ENCODE results near the gene MAP3K10. TPM values are rescaled to one million over a fixed set of nuclear protein-coding genes. Genes with fewer than 3 reads are reported as not detected.

MAP3K10 gene
- total RNA-seq, 1 donor from 2014 or later: 18.1 TPM

DNA sequence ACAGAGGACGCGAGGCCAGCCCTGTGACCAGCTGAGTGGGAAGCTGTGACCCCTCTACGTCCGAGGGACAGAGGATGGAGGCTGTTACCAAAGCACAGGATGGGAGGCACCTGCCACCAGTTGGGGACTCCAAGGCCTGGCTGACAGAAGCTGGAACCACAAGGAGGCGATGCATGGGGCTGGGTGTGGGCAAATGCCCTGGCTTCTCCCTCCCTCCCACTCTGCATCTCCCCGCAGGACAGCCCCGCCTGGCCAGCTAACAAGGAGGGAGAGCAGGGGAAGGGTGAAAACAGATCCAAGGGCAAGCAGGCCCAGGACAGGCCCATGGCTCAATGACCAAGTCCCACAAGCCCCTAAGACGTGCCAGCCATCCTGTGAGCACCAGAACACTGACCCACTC, 65.3 kb downstream of the MAP3K10 start:
- DNase-seq: peak; percentile 7
- intact Hi-C loops (cut with DNase I): no loop called here
- no peak for ATAC-seq (ENCODE audit: poor library complexity)

DNA sequence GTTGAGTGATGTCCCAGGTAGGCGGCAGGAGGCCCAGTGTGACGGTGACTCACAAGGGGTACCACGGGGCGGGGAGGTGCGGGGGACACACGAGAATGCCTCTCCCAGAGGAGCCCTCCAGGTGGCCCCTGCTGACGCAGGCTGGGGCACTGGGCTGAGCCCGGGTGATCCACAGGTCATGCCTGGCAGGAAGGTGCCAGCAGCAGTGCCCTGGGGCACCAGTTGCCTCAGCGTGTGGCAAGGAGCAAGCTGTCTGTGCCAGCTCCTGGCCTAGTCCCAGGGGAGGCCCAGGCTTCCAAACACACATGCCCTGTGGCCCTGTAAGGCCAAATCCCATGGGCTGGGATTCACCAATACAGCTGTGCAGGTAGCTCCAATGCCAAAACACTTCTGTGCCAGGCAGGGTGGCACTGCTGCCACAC, 65.9 kb downstream of the MAP3K10 start:
- DNase-seq: peak; percentile 71
- intact Hi-C loops (cut with DNase I): no loop called here
- ATAC-seq (ENCODE audit: poor library complexity): peak; percentile 87

- DNase-seq (no peak), ATAC-seq (ENCODE audit: poor library complexity) (no peak)
- intact Hi-C loops (cut with DNase I): no loop called here
These were observed 70.4 kb downstream of the MAP3K10 start for GRCh38 chr19:40261631-40262030.

GRCh38 chr19:40262422-40262821, 71.2 kb downstream of the MAP3K10 start:
- DNase-seq (peak; percentile 13), ATAC-seq (ENCODE audit: poor library complexity) (no peak)
- intact Hi-C loops (cut with DNase I): no loop called here

DNA sequence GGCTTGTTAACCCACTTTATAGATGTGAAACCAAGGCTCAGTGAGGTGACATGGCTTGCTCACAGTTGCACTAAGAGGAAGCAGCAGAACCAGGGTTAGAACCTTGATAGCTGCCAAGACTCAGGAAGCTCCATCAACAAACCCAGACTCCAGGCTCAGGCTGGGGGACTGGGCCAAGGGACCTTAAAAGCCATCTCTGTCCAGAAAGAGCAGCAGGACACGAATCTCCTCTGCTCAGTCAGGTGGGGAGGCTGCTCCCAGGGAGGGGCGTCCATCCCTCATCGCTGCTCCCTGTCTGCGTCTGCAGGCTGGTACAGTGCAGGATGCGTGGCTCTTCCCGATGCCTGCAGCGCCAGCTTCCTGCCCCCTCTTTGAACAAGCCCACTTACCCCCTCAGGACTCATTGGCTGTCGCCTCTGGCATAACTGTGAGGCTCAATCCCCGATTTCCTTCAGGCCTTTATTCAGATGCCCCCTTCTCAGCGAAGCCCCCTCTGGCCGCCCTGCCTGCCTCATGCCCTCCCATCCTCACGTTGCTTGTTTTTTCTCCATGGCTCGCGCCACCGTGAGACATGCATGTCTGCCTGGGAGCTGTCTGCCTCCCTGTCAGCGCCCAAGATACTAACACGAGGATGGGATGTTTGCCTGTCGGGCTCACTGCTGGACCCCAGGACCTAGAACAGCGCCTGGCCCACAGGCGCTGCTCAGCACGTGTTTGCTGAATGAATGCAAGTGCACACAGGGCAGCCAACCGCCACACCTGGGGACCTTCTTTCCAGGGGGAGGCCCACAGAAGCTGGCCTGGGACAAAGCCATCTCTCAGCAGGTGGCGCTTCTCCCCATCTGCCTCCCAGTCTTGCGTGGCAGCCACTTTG, 72.5 kb downstream of the MAP3K10 start:
- ATAC-seq (ENCODE audit: poor library complexity) (no peak), DNase-seq (peak; percentile 37)
- intact Hi-C loops (cut with DNase I): no loop called here

DNA sequence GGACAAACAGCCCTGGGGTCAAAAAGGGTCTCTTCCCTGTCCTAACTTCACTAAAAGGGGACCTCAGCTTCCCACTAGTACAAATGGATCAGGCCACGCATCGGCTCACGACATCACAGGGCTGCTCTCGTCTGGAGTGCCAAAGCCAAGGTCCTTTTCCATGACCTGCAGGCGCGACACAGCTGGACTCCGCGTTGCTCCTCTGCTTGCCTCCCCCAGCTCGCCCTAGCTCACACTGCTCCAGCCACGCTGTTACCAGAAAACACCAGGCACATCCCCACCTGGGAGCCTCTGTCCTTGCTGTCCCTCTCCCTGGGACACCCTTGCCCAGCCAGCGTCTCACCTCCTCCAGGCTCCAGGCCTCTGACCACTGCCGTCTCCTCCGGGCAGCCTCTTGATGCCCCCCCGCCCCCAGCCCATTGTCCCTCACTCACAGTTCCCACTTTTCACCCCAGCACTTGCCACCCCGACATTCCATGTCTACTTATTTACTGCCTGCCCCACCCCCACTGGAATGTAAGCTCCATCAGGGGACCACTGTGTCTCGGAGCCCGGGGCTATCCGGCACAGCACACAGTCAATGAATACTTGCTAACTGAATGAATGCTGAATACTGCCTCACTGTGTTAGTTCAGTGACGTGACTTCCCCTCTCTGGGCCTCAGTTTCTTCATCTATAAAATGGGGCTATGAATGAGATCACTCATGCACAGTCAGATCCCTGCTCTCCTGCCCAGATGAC, 73.3 kb downstream of the MAP3K10 start:
- intact Hi-C loops (cut with DNase I): no loop called here
- no peak for ATAC-seq (ENCODE audit: poor library complexity)
- peak; percentile 22 for DNase-seq

Other genes with a start within 250 kb of the MAP3K10 start
- 64.8 TPM for gene PSMC4, start 220.3 kb upstream of the MAP3K10 start, total RNA-seq
- 5.9 TPM for gene ZNF546, start 194.4 kb upstream of the MAP3K10 start, total RNA-seq
- 26.0 TPM for gene ZNF780B, start 135.2 kb upstream of the MAP3K10 start, total RNA-seq
- gene ZNF780A, start 100.5 kb upstream of the MAP3K10 start, total RNA-seq: 12.9 TPM
- not detected for gene TTC9B, start 27.0 kb downstream of the MAP3K10 start, total RNA-seq
- not detected for gene CCNP, start 35.3 kb downstream of the MAP3K10 start, total RNA-seq
- 126 TPM for gene AKT2, start 93.9 kb downstream of the MAP3K10 start, total RNA-seq
- 209 TPM for gene C19orf47, start 157.0 kb downstream of the MAP3K10 start, total RNA-seq
- 159 TPM for gene PLD3, start 157.3 kb downstream of the MAP3K10 start, total RNA-seq
- not detected for gene HIPK4, start 198.8 kb downstream of the MAP3K10 start, total RNA-seq
- 3.8 TPM for gene PRX, start 222.0 kb downstream of the MAP3K10 start, total RNA-seq
- gene SERTAD1, start 234.6 kb downstream of the MAP3K10 start, total RNA-seq: 10.9 TPM